Measurements from ENCODE around the gene ALPK1.

The ALPK1 gene

GRCh38 chr4:112328734-112329130, 31.6 kb downstream of the ALPK1 start:
- no peak for TF ChIP-seq ZNF8 (CRISPR knock-in tag; IDR thresholded peaks at IDR 0.05)
- no peak for TF ChIP-seq TCF4 (CRISPR knock-in tag; IDR thresholded peaks at IDR 0.05; ENCODE audit: borderline replicate concordance)
- no peak for TF ChIP-seq POU6F1 (CRISPR knock-in tag; IDR thresholded peaks at IDR 0.05; ENCODE audit: borderline replicate concordance, low read depth)
- TF ChIP-seq PATZ1 (CRISPR knock-in tag; IDR thresholded peaks at IDR 0.05; ENCODE audit: borderline replicate concordance) = no peak
- no peak for TF ChIP-seq ZC3H10 (CRISPR knock-in tag; IDR thresholded peaks at IDR 0.05)
- no peak for TF ChIP-seq BACH2 (CRISPR knock-in tag; IDR thresholded peaks at IDR 0.05; ENCODE audit: borderline replicate concordance)
- TF ChIP-seq ARNTL (CRISPR knock-in tag; IDR thresholded peaks at IDR 0.05; ENCODE audit: borderline replicate concordance, low read depth) = no peak
- no peak for TF ChIP-seq SNAI2 (CRISPR knock-in tag; IDR thresholded peaks at IDR 0.05)
- TF ChIP-seq ZFP30 (CRISPR knock-in tag; IDR thresholded peaks at IDR 0.05) = no peak
- TF ChIP-seq GLIS3 (CRISPR knock-in tag; IDR thresholded peaks at IDR 0.05) = no peak
- TF ChIP-seq ISL1 (CRISPR knock-in tag; IDR thresholded peaks at IDR 0.05) = no peak
- no peak for TF ChIP-seq TOX (CRISPR knock-in tag; IDR thresholded peaks at IDR 0.05; ENCODE audit: borderline replicate concordance)
- ATAC-seq = no peak

GRCh38 chr4:112329672-112330375, 32.7 kb downstream of the ALPK1 start:
- TF ChIP-seq ESRRG (CRISPR knock-in tag; IDR thresholded peaks at IDR 0.05) (no peak), ISL1 (CRISPR knock-in tag; IDR thresholded peaks at IDR 0.05) (no peak), TCF4 (CRISPR knock-in tag; IDR thresholded peaks at IDR 0.05; ENCODE audit: borderline replicate concordance) (no peak), BACH2 (CRISPR knock-in tag; IDR thresholded peaks at IDR 0.05; ENCODE audit: borderline replicate concordance) (no peak), ZC3H10 (CRISPR knock-in tag; IDR thresholded peaks at IDR 0.05) (no peak), CSDC2 (CRISPR knock-in tag; IDR thresholded peaks at IDR 0.05) (no peak), ZFP30 (CRISPR knock-in tag; IDR thresholded peaks at IDR 0.05) (no peak), ZNF565 (CRISPR knock-in tag; conservative IDR thresholded peaks at IDR 0.05; ENCODE audit: low read depth) (no peak), PPARA (CRISPR knock-in tag; IDR thresholded peaks at IDR 0.05; ENCODE audit: borderline replicate concordance) (no peak), POU6F1 (CRISPR knock-in tag; IDR thresholded peaks at IDR 0.05; ENCODE audit: borderline replicate concordance, low read depth) (no peak), CREB5 (CRISPR knock-in tag; IDR thresholded peaks at IDR 0.05; ENCODE audit: low read depth) (no peak), SNAI2 (CRISPR knock-in tag; IDR thresholded peaks at IDR 0.05) (no peak), RARB (CRISPR knock-in tag; IDR thresholded peaks at IDR 0.05) (no peak)
- ATAC-seq = no peak

GRCh38 chr4:112330921-112331320, 33.8 kb downstream of the ALPK1 start:
- TF ChIP-seq BACH2 (CRISPR knock-in tag; IDR thresholded peaks at IDR 0.05; ENCODE audit: borderline replicate concordance) (no peak), ZFP30 (CRISPR knock-in tag; IDR thresholded peaks at IDR 0.05) (no peak), ZFP3 (CRISPR knock-in tag; IDR thresholded peaks at IDR 0.05) (no peak), RARB (CRISPR knock-in tag; IDR thresholded peaks at IDR 0.05) (no peak), TOX (CRISPR knock-in tag; IDR thresholded peaks at IDR 0.05; ENCODE audit: borderline replicate concordance) (no peak), GLIS3 (CRISPR knock-in tag; IDR thresholded peaks at IDR 0.05) (no peak), CSDC2 (CRISPR knock-in tag; IDR thresholded peaks at IDR 0.05) (no peak), PPARA (CRISPR knock-in tag; IDR thresholded peaks at IDR 0.05; ENCODE audit: borderline replicate concordance) (no peak), OSR1 (CRISPR knock-in tag; IDR thresholded peaks at IDR 0.05) (no peak), CSRNP3 (CRISPR knock-in tag; IDR thresholded peaks at IDR 0.05) (no peak), ESRRG (CRISPR knock-in tag; IDR thresholded peaks at IDR 0.05) (no peak)
- ATAC-seq = no peak
